22Rv1 (cell line): ENCODE measurements around the gene RIN2.

Source experiments
- CTCF ChIP-seq: fragments of 450-650 bp; IDR thresholded peaks from 2 replicates; pipeline ENCODE4 v1.5.1; 2017; ENCODE audit warnings: mild to moderate bottlenecking
- ZFX ChIP-seq: fragments of 450-650 bp; IDR thresholded peaks from 2 replicates; pipeline ENCODE4 v1.6.1; 2017; ENCODE audit warnings: antibody characterized with exemption, borderline replicate concordance

GRCh38 chr20:19718880-19719279 lies 39.2 kb upstream of the RIN2 start:
- TF ChIP-seq CTCF (no peak), ZFX (no peak)
